ENCODE measurements around the gene TMEM270.
"Not testable (repeated sequence)": the region's sequence is repeated elsewhere in the genome, so short reads cannot be mapped to it uniquely, and the experiment has no call there.

The TMEM270 gene

GRCh38 chr7:73860859-73861258 lies at the start of gene TMEM270:
Gene TMEM270 (plus strand): TSS chr7:73861159. CDS start chr7:73861195, 36 bp downstream.
- Histone ChIP-seq H3K36me3 (no peaks in the 10 kb centered on the region), H3K27me3 (ENCODE audit: insufficient read depth, low read depth, severe bottlenecking) (no peaks in the 10 kb centered on the region), H3K27ac (no peak within 1 kb of the TSS), H3K9me3 (ENCODE audit: severe bottlenecking) (no peaks in the 10 kb centered on the region), H3K4me3 (ENCODE audit: low read depth, low read length) (no peak within 1 kb of the TSS)
- DNase-seq, result no peak
- TF ChIP-seq CTCF (IDR thresholded peaks at IDR 0.05; ENCODE audit: low read depth, low read length), result no peak

- Histone ChIP-seq H3K9me3 (ENCODE audit: severe bottlenecking) (no peaks in the 10 kb centered on the region), H3K4me3 (ENCODE audit: low read depth, low read length) (no peak overlapping the region), H3K36me3 (no peaks in the 10 kb centered on the region), H3K27me3 (ENCODE audit: insufficient read depth, low read depth, severe bottlenecking) (no peaks in the 10 kb centered on the region), H3K27ac (no peak overlapping the region)
- DNase-seq, result peak; percentile 80
- peak; percentile 90 for TF ChIP-seq CTCF (IDR thresholded peaks at IDR 0.05; ENCODE audit: low read depth, low read length)
Measured at GRCh38 chr7:73811760-73812168, 49.2 kb upstream of the TMEM270 start.

GRCh38 chr7:73812996-73813395 lies 48.0 kb upstream of the TMEM270 start:
- no peaks in the 10 kb centered on the region for H3K9me3 ChIP-seq (ENCODE audit: severe bottlenecking)
- no peak for TF ChIP-seq CTCF (IDR thresholded peaks at IDR 0.05; ENCODE audit: low read depth, low read length)
- no peak overlapping the region for H3K27ac ChIP-seq
- H3K36me3 ChIP-seq, result no peaks in the 10 kb centered on the region
- no peak for DNase-seq
- no peaks in the 10 kb centered on the region for H3K27me3 ChIP-seq (ENCODE audit: insufficient read depth, low read depth, severe bottlenecking)
- no peak overlapping the region for H3K4me3 ChIP-seq (ENCODE audit: low read depth, low read length)

- Histone ChIP-seq H3K9me3 (ENCODE audit: severe bottlenecking) (no peaks in the 10 kb centered on the region), H3K27ac (no peak overlapping the region), H3K4me3 (ENCODE audit: low read depth, low read length) (no peak overlapping the region), H3K27me3 (ENCODE audit: insufficient read depth, low read depth, severe bottlenecking) (no peaks in the 10 kb centered on the region), H3K36me3 (no peaks in the 10 kb centered on the region)
- DNase-seq, result no peak
- no peak for TF ChIP-seq CTCF (IDR thresholded peaks at IDR 0.05; ENCODE audit: low read depth, low read length)
Measured at GRCh38 chr7:73815436-73815835, 45.5 kb upstream of the TMEM270 start.

- TF ChIP-seq CTCF (IDR thresholded peaks at IDR 0.05; ENCODE audit: low read depth, low read length), result no peak
- Histone ChIP-seq H3K27me3 (ENCODE audit: insufficient read depth, low read depth, severe bottlenecking) (no peaks in the 10 kb centered on the region), H3K9me3 (ENCODE audit: severe bottlenecking) (no peaks in the 10 kb centered on the region), H3K36me3 (no peaks in the 10 kb centered on the region), H3K27ac (no peak overlapping the region), H3K4me3 (ENCODE audit: low read depth, low read length) (no peak overlapping the region)
- DNase-seq, result no peak
Measured at GRCh38 chr7:73817121-73817520, 43.8 kb upstream of the TMEM270 start.

GRCh38 chr7:73820013-73820412 lies 40.9 kb upstream of the TMEM270 start:
- H3K9me3 ChIP-seq (ENCODE audit: severe bottlenecking), result no peaks in the 10 kb centered on the region
- no peak for DNase-seq
- H3K27me3 ChIP-seq (ENCODE audit: insufficient read depth, low read depth, severe bottlenecking), result no peaks in the 10 kb centered on the region
- H3K4me3 ChIP-seq (ENCODE audit: low read depth, low read length), result no peak overlapping the region
- no peak overlapping the region for H3K27ac ChIP-seq
- H3K36me3 ChIP-seq, result no peaks in the 10 kb centered on the region
- TF ChIP-seq CTCF (IDR thresholded peaks at IDR 0.05; ENCODE audit: low read depth, low read length), result no peak

- not testable (repeated sequence) for H3K9me3 ChIP-seq (ENCODE audit: severe bottlenecking); DNase-seq; H3K4me3 ChIP-seq (ENCODE audit: low read depth, low read length); H3K36me3 ChIP-seq; H3K27me3 ChIP-seq (ENCODE audit: insufficient read depth, low read depth, severe bottlenecking)
- peak overlapping the region; percentile 74 for H3K27ac ChIP-seq
Measured at GRCh38 chr7:73821597-73822285, 39.2 kb upstream of the TMEM270 start.
